ENCODE results near the gene OR5L1.

Gene OR5L1

GRCh38 chr11:55811067-55811466 is at the start of gene OR5L1:
Gene OR5L1 (plus strand): TSS chr11:55811367. CDS start chr11:55811467, 100 bp downstream.
- DNase-seq (ENCODE audit: low read depth, low spot score), result no peak

DNA sequence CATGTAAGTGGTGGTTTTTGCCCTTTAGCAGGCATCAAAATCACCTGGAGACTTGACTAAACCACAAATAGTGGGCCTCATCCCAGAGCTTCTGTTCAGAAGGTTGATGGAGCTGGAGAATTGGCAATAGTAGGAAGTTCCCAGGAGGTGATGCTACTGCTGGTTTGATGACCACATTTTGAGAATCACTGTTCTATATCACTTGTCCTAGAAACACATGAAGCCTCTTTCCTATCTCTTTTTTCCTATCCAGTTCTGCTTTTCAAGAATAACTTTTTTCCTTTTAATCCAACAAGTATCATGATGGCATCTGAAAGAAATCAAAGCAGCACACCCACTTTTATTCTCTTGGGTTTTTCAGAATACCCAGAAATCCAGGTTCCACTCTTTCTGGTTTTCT is 38.0 kb upstream of the OR5L1 start, which contains the start of gene OR5D13:
Gene OR5D13, plus strand, starts transcription at position 301 of the 400 bp plus-strand sequence. Its CDS starts 0 bp downstream, at position 301.
- no peak for DNase-seq (ENCODE audit: low read depth, low spot score)

GRCh38 chr11:55791606-55792005 is 19.6 kb upstream of the OR5L1 start:
- DNase-seq (ENCODE audit: low read depth, low spot score), result no peak

- no peak for DNase-seq (ENCODE audit: low read depth, low spot score)
Measured at GRCh38 chr11:55793321-55793720, 17.8 kb upstream of the OR5L1 start.

DNA sequence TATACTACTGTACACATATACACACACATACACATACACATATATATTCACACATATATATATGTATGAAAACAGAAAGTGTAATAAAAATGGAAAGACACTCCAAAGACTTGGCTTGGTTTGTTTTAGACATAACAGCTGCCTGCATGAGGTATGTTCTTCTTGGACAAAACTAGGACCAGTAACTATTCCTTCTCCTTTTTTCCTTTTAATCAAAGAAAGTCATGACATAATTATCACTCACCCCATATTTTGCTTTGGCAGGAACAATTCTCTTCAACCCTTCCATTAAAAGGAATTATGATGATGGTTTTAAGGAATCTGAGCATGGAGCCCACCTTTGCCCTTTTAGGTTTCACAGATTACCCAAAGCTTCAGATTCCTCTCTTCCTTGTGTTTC is 15.9 kb upstream of the OR5L1 start, which contains the start of gene OR5D14:
Gene OR5D14, plus strand, starts transcription at position 301 of the 400 bp plus-strand sequence. Its CDS starts 0 bp downstream, at position 301.
- DNase-seq (ENCODE audit: low read depth, low spot score), result no peak

GRCh38 chr11:55806248-55806647 is 4.9 kb upstream of the OR5L1 start:
- DNase-seq (ENCODE audit: low read depth, low spot score), result no peak

GRCh38 chr11:55819330-55819729 is 8.2 kb downstream of the OR5L1 start, which contains the start of gene OR5D18:
Gene OR5D18 (plus strand): TSS chr11:55819630. CDS start chr11:55819630, 0 bp downstream.
- DNase-seq (ENCODE audit: low read depth, low spot score), result no peak

- no peak for DNase-seq (ENCODE audit: low read depth, low spot score)
Measured at GRCh38 chr11:55826919-55827318, 15.8 kb downstream of the OR5L1 start, which contains the start of gene OR5L2. Gene OR5L2 (plus strand): TSS chr11:55827219. CDS start chr11:55827219, 0 bp downstream.

DNA sequence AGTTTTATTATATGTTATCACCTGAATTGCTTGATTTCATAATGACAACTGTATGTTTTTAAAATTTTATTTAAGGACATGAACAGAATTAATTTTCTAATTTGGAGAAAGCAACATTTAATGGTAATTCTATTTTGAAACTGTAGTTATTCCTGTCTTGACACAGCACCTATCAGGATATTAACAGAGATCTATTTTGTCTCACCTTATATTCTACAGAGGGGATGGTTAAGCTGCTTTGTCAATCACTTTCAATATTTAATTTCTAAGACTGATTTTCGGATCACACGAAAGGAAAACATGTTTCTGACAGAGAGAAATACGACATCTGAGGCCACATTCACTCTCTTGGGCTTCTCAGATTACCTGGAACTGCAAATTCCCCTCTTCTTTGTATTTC is 27.3 kb downstream of the OR5L1 start, which contains the start of gene OR5D16:
Gene OR5D16, plus strand, starts transcription at position 301 of the 400 bp plus-strand sequence. Its CDS starts 0 bp downstream, at position 301.
- no peak for DNase-seq (ENCODE audit: low read depth, low spot score)

- DNase-seq (ENCODE audit: low read depth, low spot score), result no peak
Measured at GRCh38 chr11:55847453-55847852, 36.3 kb downstream of the OR5L1 start.

DNA sequence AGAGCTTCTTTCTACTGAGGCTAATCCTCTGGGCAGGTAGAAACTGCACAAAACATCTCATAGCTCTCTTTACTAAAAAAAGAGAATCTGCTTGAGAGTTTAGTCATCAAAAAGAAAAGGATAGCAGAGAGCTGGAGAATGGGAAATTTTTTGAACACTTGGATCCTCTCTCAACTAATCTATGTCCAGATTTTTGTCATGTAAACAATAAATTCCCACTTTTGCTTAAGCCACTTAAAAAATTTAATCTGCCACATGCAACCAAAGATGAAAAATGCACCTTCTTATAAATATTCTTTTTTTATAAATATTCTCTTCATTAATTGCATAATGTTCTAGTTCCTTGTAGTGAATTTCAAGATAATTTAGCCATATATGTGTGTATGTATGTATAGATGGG is 37.9 kb downstream of the OR5L1 start:
- no peak for DNase-seq (ENCODE audit: low read depth, low spot score)

DNA sequence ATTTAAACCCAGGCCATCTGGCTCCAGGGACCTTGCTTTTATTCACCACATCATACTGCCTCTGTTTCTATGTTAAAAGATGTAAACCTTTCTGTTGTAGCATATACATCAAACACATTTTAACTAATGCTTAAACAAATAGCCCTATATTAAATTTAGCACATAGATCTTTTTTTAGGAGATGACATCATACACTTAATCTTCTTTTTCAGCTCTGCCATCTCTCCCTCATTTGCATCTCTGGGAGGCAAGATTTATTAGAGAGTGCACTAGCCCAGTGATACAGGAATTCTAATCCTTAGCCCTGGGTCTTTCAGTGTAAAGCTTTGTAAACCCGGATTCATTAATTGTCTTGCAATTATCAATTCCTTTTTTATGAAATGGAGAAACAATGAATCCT is 41.0 kb downstream of the OR5L1 start:
- no peak for DNase-seq (ENCODE audit: low read depth, low spot score)

- no peak for DNase-seq (ENCODE audit: low read depth, low spot score)
Measured at GRCh38 chr11:55854704-55855103, 43.5 kb downstream of the OR5L1 start.
